Activated CD4-positive, alpha-beta T cell treated with anti-CD3 and anti-CD28 coated beads, Interleukin-2, amount 50 U/mL, for 24 hours (primary cell): Measurements from ENCODE around the gene ID1.
A peak's percentile ranks its signal among the peaks of the same experiment; 100 is the strongest.
"Not testable (repeated sequence)": the region's sequence is repeated elsewhere in the genome, so short reads cannot be mapped to it uniquely, and the experiment has no call there.

ENCODE experiments used
- DNase-seq, 2 donors: peaks; one replicate each; pipeline ENCODE4 v3.0.0-alpha.2; 2020; ENCODE audit warnings: low read depth in 1 of 2, low spot score in 1 of 2

The ID1 gene

DNA sequence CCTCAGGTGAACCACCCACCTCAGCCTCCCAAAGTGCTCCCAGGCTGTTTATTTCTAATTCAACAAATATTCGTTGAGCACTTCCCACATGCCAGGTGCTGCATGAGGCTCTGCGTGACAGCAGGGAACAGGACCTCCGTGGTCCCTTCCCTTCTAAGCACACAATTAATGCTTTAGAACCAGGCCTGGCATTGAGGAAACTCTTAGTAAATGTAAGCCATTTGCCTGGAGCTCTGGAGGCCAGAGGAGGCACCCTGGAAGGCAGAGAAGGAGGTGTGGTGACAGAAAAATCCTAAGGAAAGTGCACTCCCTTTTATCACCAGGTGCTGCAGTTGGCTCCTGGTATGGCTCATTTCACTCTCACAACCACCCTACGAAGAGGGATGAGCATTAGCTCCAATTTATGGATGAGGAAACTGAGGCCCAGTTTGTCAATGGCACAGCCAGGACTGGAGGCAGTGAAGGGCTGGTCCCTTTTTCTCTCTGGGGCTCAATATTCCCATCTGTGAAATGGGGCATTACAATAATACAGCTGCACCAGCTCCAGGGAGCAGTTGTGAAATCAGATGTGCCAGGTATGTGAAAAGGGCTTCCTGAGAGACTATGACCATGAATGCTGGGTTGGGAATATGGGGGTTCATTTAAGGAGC lies 8.1 kb upstream of the ID1 start:
- no peak for DNase-seq

DNA sequence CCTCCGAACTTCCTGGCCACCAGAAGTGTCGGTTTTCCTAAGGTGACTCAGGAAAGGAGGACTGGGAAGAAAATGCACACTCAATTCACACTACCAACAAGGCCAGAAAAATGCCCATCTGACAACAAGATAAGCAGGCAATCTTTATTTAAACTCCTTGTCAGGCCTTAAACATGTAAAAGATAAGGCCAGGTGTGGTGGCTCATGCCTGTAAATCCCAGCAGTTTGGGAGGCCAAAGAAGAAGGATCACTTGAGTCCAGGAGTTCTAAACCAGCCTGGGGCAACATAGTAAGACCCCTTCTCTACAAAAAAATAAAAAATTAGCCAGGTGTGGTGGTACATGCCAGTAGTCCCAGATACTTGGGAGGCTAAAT lies 7.6 kb upstream of the ID1 start:
- no peak for DNase-seq

DNA sequence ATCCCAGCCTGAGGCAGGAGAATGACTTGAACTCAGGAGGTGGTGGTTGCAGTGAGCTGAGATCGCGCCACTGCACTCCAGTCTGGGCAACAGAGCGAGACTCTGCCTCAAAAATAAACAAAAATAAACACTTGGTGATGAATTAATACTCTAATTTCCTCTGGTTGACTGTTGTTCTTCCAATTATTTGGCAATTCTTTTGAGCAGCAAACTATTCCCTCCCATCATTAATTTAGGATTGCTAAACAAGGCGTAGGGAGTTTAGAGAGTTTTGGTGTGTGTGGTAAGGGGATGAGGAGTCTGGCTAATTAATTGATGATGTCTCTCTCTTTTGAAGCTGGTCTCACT lies 2.7 kb upstream of the ID1 start:
- no peak for DNase-seq

DNA sequence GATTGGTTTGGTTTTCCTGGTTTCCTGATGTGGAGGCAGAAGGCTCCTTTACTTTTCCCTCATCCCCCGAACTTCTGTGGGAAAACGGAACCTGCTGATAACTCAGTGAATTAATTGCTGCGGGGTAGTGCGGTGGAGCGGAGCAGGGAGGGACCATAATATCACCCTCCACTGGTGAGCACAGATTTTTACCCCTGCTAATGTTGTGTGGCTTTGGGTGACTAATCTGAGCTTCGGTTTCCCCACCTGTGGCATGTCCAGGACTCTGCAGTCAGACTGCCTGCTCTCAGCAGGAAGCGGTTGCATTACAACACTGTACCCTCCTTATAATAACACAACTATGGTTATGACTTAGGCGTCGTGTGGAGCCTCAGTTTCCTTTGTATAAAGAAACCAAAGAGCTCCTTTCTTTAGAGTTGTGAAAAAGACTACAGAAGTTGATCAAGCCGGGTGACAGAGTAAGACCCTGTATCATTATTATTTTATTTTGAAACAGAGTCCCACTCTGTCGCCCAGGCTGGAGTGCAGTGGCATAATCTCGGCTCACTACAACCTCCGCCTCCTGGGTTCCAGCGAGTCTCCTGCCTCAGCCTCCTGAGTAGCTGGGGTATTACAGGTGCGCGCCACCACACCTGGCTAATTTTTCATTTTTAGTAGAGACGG lies 2.2 kb upstream of the ID1 start:
- no peak for DNase-seq

DNA sequence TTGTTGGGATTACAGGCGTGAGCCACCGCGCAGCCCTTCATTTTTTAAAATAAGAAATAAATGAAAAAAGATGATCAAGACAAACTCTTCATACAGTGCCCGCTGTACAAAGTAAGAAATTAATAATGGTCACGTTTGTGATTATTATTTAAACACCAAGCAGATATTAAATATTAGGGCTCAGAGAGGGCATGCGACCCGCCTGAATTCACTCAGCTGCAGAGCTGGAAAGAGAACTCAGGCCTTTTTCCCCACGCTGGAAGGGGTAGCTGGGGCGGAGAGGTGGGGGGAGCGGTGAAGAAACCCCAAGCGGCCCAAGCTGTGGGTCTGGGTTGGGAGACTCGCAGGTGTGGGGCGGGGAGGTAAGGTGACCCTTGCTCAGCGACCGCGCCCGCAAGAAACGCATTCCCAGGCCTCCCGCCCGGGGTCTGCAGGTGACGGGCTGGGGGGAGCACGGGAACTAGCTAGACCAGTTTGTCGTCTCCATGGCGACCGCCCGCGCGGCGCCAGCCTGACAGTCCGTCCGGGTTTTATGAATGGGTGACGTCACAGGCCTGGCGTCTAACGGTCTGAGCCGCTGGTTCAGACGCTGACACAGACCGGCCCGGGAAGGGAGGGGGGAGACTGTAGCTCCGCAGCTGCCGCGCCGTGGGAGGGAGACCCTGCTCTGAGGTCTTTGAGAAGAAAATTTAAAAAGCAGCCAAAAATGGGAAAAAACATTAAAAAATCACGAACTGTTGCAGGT lies 1.1 kb upstream of the ID1 start:
- DNase-seq = peak in 1 of 2 donors; percentile 56

DNA sequence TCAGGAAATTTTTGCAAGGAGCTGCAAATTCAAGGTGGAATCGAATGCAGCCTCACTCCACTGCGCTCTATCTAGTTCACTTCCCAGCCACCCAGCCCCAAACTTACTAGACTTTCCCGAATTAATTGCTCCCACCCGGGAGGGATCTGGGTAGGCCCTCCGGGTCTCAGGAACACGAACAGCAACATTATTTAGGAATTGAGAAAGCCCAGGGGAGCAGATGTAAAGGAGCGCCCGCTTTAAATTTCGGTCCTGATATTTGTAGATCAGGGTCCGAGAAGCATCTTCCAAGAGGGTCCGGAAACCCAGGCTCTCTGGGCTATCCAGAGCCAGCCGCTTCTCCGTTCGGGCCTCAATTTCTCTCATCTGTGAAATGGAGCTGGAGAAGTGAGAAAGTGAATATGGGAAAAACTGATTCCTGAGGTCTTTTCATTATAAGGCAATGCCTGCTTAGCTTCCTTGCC lies 490 bp upstream of the ID1 start:
- DNase-seq = no peak

DNA sequence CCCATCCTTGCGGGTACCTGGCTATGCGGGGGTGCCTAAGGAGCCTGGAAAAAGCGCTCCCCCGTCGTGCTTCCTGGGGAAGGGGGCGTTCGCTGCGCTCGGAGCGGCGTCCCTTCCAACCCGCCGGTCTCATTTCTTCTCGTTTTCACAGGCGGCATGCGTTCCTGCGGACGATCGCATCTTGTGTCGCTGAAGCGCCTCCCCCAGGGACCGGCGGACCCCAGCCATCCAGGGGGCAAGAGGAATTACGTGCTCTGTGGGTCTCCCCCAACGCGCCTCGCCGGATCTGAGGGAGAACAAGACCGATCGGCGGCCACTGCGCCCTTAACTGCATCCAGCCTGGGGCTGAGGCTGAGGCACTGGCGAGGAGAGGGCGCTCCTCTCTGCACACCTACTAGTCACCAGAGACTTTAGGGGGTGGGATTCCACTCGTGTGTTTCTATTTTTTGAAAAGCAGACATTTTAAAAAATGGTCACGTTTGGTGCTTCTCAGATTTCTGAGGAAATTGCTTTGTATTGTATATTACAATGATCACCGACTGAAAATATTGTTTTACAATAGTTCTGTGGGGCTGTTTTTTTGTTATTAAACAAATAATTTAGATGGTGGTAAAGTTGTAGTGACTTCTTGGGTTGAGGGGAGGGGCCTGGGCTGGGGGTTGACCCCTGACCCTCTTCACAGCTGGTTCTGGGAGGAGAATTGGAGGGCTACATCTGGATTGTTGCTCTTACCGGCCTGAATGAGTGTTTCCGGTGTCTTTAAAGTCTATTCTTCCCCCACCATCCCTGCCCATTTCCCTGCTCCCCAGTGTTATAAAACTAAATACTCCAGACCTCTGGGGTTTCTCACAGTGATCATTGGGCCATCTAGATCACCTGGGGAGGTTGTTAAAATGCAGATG lies 1.1 kb downstream of the ID1 start:
- no peak for DNase-seq

DNA sequence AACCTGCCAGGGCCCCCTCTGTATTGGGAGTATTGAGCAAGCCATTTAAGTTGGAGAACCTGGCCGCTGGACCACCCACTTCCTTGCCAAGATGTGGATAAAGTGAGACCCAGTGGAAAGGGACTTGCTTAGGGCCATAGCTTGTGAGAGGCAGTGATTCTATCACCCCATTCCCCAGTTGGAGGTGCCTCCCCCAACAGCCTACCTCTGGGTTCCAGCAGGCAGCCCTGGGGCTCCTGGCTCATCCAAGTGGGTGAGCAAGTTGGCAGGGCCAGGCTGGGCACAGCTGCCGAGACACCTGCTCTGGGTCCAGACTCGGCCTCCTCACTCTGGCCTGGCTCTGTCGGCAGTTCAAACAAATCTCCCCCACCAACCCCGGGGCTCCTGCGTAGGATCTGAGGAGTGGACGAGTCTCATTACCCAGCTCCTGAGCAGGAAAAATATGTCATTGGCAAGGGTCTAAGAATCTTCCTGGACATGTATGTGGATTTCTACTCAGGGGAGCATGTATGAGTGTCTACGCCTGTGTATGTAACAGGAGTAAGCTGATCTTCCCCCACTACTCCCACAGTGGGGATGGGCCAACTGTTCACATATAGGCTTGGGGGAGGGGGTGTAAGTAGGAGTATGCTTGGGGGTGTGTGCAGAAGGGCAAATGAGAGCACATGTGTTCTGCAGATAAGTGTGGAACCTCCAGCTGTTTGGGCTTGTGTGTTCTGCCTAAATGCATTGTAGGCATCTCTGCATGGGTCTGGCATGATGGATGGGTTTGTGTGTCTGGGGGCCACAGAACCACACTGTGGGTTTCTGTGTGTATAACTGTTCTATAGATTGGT lies 1.9 kb downstream of the ID1 start:
- no peak for DNase-seq

DNA sequence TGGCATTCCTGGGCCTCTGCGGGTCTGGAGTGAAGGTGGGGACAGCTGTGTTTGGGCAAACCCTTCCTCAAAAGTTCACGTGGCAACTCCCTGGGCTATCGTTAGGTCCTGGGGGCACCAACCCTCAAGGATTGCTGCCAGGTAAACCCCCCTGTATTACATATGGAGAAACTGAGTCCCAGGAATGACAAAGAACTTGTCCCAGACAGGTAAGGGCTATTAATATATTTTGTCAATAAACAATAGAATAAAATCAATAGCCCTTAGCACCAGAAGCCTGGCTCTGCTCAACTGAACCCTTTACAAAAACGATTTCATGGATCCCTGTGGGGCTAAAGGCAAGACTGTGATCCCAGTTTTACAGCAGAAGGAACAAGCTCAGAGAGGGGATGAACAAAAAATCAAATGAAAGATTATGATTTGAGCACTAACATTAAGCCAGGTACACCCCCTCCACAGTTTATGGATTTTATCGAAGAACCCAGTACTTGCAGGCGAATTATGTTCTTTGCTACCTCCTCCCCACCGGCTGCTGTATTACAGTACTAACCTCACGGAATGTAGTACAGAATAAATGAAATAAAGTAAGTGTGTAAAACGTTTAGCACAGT lies 2.7 kb downstream of the ID1 start:
- no peak for DNase-seq

DNA sequence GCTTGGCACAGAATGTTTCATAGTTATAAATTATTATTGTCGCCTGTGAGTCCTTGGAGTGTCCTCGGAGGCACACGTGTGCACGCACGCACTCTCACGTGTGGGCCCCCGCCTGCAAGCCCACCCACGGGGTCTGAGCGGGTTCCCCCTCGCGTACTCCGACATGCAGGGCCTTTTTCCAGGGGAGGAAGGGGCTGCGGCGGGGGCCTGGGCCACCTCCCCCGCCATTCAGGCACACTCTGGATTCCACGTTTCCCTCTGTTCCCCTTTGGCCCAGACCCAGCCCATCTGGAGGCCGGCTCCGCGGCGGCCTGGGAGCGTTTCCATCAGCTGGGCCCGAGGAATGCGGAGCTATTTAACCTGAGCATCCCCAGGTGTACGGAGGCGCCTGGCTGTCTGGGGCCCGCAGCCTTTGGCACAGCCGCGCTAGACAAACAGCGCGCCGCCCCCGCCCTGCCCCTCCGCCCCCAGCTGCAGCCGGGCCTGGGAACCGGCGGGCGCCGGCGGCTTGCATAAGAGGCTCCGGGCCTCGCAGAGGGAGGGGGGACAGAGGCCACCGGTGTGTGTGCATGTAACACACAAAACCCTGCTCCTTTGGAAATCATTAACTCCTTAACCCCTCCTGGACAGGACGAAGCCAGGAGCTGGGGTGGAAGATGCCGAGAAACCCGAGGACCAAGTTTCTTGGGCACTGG lies 3.3 kb downstream of the ID1 start:
- DNase-seq = no peak

DNA sequence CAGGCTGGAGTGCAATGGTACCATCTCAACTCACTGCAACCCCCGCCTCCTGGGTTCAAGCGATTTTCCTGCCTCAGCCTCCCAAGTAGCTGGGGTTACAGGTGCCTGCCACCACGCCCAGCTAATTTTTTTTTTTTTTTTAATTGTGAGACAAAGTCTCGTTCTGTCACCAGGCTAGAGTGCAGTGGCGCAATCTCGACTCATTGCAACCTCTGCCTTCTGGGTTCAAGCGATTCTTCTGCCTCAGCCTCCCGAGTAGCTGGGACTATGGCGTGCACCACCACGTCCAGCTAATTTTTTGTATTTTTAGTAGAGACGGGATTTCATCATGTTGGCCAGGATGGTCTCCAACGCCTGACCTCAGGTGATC lies 7.2 kb downstream of the ID1 start:
- not testable (repeated sequence) for DNase-seq

DNA sequence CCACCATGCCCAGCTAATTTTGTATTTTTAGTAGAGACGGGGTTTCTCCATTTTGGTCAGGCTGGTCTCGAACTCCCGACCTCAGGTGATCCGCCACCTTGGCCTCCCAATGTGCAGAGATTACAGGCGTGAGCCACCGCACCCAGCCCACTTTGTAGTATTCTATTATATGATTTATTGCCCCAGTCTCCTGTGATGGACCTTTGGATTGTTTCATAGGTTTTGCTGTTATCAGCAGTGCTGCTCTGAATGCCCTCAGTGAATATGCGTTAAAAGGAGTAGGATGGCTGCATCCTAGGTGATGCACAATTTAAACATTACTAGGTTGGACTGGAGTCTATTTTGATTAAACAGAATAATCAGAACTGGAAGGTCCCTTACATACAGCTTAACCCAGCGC lies 10.3 kb downstream of the ID1 start:
- DNase-seq = no peak

DNA sequence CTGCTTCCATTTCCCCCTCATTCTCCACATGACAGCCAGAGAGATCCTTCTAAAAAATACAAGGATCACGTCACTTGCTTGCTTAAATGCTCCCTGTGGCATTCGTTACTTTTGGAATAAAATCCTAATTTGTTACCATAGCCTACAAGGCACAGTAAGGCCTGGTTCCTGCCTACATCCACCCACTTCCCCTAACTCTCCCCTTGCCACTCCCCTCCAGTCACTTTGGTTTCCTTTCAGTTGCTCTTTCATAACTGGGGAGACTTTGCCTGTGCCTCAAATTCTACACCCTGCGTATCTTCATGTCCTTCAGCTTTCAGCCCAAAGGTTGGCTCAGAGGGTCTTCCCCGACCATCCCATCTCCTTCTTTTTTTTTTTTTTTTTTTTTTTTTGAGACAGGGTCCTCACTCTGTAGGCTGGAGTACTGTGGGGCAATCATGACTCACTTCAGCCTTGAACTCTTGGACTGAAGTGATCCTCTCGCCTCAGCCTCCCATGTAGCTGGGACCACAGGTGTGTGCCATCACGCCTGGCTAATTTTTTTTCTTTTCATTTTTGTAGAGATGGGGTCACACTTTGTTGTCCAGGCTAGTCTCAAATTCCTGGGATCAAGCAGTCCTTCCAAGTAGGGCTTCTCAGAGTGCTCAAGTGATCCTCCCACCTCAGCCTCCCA lies 12.5 kb downstream of the ID1 start:
- DNase-seq = no peak

DNA sequence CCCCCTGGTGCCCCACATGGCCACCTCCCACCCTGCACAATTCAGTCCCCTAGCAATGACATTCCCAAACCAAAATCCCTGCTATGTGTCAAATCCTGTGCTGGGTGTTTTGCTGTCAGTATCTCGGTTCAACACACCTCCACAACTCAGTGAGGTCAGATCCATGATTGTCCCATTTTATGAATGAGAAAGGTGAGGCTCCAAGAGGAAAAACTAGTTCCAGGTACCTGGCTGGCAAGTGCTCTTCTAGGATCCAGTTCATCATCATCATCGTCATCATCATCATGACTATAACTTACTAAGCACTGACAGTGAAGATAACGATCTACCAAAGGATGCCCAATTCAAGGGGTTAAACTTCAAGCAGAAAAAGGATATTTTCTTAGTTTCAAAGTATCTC lies 15.2 kb downstream of the ID1 start:
- no peak for DNase-seq

DNA sequence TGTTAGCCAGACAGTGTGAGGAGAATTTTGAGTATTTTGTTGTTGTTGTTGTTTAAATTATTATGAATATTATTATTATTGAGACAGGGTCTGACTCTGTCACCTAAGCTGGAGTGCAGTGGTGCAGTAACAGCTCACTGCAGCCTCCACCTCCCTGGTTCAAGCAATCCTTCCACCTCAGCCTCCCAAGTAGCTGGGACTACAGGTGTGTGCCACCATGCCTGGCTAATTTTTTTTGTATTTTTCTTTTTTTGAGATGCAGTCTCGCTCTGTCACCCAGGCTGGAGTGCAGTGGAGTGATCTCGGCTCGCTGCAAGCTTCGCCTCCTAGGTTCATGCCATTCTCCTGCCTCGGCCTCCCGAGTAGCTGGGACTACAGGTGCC lies 18.0 kb downstream of the ID1 start:
- not testable (repeated sequence) for DNase-seq

DNA sequence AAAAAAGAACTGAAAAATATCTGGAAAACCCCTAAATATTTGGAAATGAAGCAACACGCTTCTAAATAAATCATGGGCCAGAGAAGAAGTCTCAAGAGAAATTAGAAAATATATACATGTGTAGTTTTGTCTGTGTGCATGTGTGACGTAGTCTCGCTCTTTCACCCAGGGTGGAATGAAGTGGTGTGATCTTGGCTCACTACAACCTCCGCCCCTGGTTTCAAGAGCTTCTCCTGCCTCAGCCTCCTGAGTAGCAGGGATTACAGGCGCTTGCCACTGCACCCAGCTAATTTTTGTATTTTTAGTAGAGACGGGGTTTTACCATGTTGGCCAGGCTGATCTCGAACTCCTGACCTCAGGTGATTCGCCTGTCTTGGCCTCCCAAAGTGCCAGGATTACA lies 21.4 kb downstream of the ID1 start:
- not testable (repeated sequence) for DNase-seq

DNA sequence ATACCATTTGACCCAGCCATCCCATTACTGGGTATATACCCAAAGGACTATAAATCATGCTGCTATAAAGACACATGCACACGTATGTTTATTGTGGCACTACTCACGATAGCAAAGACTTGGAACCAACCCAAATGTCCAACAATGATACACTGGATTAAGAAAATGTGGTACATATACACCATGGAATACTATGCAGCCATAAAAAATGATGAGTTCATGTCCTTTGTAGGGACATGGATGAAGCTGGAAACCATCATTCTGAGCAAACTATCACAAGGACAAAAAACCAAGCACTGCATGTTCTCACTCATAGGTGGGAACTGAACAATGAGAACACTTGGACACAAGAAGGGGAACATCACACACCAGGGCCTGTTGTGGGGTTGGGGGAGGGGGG lies 23.0 kb downstream of the ID1 start:
- DNase-seq = not testable (repeated sequence)

DNA sequence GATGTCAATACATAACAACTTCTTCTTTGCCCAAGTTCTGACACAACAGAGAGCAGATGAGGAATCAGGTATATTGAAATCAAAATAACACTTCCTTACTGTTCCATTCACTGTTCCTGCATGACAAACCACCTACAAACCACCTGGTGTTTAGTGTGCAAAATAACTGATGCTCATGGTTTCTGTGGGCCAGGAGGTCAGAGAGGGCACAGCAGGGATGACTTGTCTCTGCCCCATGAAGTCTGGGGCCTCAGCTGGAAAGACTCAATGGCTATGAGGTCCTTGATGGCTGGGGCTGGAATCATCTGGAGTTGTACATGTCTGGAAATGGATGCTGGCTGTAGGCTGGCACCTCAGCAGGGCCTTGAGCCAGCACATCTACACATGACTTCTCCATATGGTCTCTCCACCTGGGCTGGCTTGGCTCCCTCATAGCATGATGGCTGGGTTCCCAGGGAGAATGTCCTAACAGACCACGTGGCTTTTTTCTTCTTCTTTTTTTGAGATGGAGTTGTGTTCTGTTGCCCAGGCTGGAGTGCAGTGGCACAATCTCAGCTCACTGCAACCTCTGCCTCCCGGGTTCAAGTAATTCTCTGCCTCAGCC lies 25.2 kb downstream of the ID1 start:
- DNase-seq = no peak
